HTR-8/SVneo (cell line): Measurements from ENCODE around the gene MTOR.
"Not testable (repeated sequence)": the region's sequence is repeated elsewhere in the genome, so short reads cannot be mapped to it uniquely, and the experiment has no call there.

Source experiments
- DNase-seq: peaks from one replicate; pipeline ENCODE4 v3.0.0; 2011; ENCODE audit warnings: low spot score, mixed read lengths; ENCODE audit not compliant: insufficient read length
- FAIRE-seq: peaks from 2 replicates; lab custom pipeline; 2011; peaks lifted over from hg19 to GRCh38; lab: Jason Lieb, UNC

MTOR gene

DNA sequence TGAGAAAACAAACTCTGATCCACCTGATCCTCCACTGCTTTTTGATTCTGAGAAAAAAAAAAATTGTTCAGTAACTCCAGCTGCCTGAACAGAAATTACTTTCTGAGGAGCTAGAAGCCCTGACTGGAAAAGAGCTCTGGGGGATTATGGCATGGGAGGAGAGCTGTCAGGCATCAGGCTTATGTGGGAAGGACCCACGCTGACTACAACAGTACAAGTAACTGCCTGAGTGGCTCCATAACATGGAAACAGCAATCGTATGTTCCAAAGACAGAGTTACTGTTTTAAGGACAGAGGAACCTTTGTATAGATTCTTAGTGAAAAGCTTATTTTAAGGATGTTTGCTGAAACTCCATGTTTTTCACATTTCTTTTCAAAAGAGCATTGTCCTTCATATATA lies 74.4 kb downstream of the MTOR start:
- DNase-seq (no peak), FAIRE-seq (no peak)

DNA sequence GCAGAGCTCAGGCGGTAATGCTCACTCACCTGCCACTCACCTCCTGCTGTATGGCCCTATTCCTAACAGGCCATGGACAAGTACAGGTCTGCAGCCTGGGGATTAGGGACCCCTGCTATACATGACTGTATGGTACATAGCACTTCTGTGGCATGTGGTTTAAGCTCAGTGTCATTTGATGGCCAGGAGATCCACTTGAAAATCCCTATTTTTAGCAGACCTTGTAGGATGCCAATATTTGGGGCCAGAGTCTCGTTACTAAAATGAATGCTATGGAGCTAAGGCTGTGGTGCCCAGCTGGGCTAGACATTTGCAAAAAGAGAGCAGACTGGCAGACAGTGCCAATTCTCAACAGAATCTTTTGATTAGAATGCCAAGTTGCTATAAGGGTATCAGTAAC lies 74.9 kb downstream of the MTOR start:
- FAIRE-seq (no peak), DNase-seq (no peak)

DNA sequence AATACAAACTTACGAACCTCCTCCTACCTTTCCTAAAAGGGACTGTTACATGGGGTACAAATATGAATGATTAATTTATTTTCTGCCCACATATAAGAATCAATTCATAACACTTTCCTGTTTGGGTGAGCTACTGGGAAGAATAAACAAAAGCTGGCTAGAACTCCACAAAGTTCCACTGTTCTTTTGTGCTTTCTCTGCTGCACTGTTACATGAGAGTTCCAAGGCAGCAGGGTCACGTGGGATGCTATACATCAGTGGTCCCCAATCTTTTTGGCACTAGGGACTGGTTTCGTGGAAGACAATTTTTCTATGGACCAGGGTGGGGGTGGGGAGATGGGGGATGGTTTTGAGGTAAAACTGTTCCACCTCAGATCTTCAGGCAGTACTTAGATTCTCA lies 75.4 kb downstream of the MTOR start:
- DNase-seq (no peak), FAIRE-seq (no peak)

DNA sequence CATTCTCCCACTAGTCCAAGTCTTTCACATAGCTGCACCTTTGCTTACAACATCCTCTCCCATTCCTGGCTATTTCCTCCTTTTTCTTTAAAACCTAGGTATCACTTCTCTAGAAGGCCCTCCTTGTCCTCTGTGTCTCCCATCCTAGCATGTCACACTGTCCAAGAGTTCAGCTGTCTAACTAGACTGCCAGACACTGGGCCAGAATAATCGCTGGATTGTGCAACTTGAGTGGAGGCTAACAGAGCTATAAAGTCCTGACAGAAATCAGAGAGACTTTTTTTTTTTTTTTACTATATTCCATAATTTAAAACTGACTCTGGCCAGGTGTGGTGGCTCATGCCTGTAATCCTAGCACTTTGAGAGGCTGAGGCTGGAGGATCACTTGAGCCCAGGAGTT lies 77.4 kb downstream of the MTOR start:
- no peak for DNase-seq
- no peak for FAIRE-seq

DNA sequence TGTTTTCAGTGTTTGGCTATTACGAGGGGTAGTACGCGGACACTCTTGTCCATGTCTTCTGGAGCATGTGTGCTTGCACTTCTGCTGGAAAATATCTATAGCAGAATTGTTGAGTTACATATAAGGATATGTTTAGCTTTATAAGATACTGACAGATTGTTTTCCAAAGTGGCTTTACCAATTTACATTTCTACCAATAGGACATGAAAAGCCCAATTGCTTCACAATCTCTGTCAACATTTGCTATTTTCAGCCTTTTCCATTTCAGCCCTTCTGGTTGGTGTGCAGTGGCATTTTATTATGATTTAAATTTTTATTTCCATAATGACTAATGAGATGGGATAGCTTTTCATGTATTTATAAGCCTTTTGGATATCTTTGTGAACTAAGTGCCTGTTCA lies 79.5 kb downstream of the MTOR start:
- DNase-seq (no peak), FAIRE-seq (no peak)

DNA sequence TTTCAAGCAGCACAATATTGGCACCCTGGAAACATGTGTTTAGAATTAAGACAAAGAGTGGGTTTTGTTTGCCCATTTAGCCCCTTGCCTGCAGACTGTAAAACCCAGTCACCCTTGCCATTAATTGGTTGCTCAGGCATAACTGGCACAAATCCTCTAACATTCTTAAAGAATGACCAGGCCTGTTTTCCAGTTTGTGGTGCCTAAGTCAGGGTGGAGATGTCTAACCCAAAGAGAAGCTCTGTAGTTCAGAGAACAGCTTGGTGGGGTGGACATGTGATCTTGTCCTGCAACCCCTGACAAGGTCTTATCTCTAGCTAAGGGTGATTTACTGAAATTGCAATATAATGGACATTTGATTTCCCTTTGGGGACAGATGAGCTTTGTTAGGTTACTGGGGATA lies 82.0 kb downstream of the MTOR start:
- FAIRE-seq (no peak), DNase-seq (peak; percentile 31)

DNA sequence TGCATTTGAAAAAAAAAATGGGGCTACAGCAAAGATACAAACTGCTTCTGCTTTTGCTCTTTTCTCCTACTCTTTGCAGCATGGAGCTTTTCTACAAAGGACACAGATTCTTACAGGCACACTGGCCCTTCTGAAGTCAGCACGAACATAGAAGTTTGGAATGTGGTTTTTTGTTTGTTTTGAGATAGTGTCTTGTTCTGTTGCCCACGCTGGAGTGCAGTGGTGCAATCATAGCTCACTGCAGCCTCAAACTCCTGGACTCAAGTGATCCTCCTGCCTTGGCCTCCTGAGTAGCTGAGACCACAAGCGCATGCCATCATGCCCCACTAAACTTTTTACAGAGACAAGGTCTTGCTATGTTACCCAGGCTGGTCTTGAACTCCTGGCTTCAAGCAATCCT lies 82.6 kb downstream of the MTOR start:
- not testable (repeated sequence) for DNase-seq, FAIRE-seq

DNA sequence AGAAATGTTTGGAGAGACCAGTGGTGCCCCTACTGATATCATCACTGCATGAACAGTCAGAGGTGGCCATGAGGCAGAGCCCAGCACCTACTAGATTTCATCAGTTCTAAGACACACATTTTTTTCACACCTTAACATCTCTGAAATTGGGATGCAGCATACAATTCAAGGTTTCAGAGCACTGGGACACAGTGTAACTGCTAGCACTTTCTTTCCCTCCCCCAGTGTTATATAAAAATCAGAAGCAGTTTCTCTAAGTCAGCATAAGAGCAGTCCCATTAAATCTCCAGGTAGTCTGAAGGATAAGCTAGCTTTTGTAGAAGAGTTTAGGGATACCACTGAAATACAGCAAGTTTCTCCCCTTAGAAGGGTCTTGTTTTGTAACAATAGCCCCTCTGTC lies 83.2 kb downstream of the MTOR start:
- FAIRE-seq (peak; percentile 59), DNase-seq (no peak)

DNA sequence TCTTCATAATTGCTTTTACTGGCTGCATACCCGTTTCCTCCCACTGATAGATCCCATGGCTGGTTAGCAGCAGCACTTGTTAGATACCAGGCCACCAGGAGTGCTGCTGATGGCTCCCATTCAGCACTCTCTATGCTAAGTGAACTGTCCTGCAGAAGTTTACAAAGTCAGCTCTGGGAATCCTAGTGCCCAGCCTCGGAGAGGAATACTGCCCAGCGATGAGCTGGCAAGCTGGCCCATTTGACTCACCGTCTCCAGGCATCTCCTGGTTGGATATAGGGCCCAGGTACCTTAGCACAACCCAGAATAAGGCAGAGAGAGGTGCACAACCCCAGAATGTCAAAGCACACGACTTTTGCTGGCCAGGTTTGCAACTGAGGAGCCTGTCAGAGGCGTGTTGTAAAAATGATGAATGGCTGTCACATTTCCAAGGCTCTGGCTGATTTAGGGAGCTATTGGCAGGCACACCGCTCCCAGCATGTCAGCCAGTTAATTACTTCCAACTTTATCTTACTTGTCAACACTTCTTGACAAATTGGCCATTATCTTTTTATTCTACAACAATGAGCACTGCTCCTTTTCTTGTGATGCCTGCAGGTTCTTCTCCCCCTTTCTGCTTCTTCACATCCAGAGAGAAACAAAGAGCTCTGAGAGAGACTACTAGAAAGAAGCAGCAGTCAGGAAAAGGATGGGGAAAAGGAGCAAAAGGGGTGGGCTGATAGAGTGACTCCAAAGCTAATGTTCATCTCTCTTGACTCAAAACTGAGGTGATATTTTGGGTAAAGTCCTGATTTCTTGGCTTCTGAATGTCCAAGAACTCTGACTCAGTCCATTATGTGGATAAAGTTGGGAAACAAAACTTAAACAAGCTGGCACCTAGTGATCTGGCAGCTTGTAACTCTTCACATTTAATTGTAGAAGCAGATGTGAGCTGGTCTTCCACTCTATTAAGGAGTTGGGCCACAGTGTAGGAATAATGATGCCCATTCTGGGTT lies 84.0 kb downstream of the MTOR start:
- DNase-seq (no peak), FAIRE-seq (no peak)

DNA sequence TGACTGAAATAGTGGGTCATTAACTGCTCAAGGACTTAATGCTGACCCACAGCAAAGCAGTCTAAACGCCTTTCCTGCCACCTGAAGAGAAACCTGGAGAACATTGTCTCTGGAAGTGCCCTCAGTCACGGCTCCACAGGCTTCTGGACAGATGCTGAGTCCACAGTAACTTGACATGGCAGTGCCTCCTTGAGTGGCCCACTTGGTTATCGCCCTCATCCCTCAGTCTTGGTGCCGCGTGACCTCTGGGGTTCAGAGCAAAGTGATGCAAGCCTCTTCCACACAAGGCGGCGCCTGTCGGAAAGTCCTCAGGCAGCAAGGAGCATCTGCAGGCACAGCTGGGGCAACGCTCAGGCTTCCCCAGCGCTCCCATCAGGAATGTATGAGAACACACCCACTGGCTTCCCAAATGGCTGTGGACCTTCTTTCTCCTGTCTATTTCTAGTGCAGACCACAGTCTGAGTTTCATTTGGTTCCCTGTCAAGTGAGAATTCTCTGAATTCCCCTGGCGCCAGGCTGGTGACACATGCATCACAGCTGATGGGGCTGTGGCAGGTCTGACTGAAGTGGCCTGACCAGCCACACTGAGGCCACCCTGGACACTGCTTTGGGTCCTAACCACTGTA lies 86.2 kb downstream of the MTOR start:
- FAIRE-seq (no peak), DNase-seq (no peak)

DNA sequence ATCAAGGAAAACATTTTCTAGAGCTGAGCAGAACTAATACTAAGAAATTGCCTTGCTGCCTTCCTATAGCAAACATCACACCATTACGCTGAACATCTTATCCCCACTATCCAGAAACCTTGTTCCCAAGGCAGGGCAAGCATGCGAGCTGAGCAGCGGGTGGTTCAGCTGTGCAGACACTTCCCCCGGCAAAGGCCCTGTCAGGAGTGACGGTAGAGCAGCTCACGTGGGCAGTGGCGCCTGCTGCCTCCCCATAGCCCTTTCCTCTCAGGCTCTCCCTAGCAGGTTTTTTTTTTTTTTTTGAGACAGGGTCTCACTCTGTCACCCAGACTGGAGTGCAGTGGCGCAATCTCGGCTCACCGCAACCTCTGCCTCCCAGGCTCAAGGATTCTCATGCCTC lies 86.9 kb downstream of the MTOR start:
- DNase-seq (no peak), FAIRE-seq (no peak)

DNA sequence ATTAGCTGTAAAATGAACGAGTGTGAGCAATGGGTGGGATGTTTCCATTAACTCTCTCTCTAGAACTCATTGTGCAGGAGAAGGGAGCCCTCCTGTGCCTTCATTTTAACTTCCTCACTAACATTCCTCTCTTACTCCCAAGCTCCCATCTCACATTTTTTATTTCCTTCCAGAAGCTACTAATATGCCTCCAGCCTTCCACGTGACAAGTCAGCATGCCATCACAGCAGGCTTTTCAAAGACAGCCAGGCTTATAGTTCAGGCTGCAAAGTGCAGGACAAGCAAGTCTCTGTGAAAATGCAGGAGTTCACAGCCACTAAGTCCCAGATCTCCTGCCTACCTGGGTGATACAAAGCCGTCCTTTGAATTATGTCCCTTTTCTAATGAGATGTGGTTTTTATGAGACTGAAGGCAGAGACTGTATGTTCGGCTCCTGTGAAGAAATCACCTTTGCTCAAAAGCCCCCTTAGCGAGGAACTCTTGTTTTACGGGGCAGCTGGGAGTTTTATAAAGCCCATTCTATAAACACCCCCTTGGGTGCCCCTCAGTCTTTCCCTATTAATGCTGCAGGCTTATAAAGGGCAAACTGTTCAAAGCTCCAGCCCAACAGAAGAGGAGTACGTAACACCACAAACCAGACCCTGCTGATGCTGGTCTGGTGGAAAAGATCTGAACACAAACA lies 87.9 kb downstream of the MTOR start:
- FAIRE-seq = no peak
- no peak for DNase-seq

DNA sequence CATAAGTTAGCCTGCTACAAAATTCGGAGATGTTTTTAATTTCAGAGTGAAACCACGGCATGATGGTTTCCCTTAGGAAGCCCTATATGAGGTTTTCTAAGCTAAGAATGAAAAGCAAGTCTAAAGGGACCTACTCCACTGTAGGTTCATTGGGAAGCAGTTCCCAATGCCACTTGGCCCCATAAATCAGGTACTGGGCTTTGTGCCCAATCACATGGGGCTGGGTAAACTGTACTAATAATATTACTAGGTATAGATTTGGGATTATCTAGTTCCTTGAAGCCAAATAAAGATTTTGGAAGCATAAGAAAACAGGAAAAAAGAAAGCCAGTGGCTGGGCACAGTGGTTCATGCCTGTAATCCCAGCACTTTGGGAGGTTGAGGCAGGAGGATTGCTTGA lies 92.2 kb downstream of the MTOR start:
- FAIRE-seq = no peak
- DNase-seq = no peak

DNA sequence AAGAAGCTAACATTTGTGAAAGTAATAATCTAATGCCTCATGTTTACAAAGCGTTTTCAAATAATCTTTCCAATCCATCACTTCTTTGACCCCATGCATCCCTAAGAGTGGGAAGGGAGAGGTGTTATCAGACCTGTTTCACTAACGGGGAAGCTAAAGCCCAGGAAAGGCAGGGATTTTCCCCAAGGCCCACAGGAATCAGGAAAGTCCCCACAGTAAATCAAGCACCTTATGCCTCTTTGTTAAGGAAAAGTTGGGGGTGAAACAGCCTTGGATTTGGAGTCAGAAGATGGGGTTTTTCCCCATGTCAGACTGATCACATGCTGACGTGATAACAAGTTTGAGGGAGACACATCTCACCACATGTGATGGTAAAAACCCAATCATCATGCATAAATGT lies 93.1 kb downstream of the MTOR start:
- no peak for FAIRE-seq
- no peak for DNase-seq

DNA sequence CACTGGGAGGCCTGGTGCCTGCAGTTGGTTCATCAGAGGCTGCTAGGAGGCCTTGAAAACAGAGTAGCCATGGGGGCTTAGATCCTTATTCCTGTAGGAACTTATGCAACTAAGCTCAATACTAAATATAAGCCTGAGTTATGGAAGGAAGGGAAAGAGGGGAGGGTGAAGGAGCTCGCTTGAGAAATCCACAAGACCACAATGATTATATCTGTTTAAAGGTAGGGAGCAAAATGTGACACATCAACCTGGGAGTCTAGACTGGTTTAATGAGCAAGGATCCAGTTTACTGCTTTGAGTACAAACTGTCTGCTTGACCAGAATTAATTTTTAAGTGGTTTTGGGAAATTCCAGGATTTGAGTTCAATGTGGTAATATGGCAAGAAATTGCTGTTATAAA lies 93.6 kb downstream of the MTOR start:
- no peak for FAIRE-seq
- no peak for DNase-seq

DNA sequence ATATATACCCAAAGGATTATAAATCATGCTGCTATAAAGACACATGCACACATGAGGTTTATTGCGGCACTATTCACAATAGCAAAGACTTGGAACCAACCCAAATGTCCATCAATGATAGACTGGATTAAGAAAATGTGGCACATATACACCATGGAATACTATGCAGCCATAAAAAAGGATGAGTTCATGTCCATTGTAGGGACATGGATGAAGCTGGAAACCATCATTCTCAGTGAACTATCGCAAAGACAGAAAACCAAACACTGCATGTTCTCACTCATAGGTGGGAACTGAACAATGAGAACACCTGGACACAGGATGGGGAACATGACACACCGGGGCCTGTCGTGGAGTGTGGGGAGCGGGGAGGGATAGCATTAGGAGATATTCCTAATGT lies 95.6 kb downstream of the MTOR start:
- FAIRE-seq, DNase-seq: not testable (repeated sequence)

DNA sequence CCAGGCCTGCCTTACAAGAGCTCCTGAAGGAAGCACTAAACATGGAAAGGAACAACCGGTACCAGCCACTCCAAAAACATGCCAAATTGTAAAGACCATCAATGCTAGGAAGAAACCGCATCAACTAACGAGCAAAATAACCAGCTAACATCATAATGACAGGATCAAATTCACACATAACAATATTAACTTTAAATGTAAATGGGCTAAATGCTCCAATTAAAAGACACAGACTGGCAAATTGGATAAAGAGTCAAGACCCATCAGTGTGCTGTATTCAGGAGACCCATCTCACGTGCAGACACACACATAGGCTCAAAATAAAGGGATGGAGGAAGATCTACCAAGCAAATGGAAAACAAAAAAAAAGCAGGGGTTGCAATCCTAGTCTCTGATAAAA lies 99.6 kb downstream of the MTOR start:
- not testable (repeated sequence) for FAIRE-seq, DNase-seq

DNA sequence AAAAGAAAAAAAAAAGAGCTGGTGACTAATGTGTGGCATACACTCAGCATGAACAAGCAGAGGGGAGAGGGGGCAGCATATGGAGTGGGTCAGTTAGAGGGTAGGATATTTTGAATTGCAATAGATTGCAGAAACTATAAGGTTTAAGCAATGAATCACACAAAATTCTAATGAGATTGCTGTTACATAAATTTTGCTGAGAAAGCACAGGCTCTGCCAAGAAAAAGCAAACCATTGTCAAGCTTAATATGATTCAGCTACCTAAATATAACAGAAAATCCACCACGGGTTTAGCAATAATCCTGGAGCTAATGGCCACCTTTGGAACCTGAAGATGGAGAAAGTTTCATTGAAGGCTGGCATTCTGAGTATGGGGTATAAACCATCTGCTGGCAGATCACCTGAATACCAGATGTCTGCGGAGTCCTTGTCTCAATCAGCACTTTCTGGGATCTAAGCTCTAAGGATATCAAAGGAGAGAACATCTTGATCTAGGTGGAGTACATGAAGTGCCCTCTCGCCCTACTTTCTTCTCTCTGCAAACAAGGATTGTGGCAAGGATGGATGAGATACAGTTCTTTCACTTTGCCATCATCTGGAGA lies 103.5 kb downstream of the MTOR start:
- no peak for FAIRE-seq
- peak; percentile 59 for DNase-seq

DNA sequence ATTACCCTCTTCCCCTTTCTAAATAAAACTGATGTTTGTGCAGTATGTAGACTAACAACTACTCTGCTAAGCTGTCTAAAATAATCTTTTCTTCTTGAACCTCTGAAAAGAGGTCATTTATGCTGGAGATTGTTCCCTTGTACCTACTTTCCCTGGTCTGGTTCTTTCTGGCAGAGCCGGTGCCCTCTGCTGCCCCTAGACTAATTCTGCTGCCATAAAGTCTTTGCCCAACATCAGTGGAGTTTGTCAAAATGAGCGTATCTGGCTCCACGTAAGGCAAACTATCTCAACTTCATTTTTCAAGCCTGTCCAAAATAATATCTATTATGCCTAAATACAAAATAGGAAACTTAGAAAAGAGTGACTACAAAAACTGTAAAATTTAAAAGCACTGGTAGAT lies 104.1 kb downstream of the MTOR start:
- no peak for FAIRE-seq
- no peak for DNase-seq

DNA sequence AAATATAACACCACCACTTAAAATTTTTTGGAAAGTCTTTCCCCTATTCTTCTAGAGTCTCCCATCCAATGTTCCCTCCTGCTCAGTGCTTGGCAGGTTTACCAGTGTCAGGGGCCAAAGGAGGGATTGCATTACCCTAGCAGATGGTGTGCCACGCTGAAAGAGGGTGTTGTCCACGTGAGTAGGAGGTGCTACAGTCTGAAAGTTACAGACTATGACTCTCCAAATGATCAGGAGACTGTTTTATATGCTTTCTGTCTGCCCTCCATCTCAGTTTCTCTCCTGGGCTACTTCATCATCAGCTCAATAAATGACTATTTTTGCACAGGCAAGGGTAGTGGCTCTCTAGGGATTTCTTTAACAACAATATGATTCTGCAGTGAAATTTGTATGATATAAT lies 104.5 kb downstream of the MTOR start:
- DNase-seq = no peak
- no peak for FAIRE-seq

DNA sequence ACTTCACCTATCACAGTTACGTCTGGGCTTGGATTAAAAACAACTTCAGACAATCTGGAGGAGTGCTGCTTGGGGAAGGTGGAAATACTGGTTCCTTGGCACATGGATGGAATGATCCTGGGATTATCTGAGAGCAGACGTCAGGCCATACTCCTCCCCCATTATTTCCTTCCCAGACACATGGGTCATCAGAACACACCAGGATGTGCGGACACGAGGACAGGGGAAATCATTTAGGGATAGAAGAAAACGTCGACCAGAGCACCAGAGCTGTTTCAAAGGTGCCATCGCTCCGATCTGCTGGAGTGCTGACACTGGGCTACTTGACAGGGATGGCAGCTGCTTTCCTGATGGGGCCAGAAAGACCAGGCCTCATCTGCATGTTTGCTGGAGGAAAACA lies 105.0 kb downstream of the MTOR start:
- FAIRE-seq (no peak), DNase-seq (no peak)
